GM18511 (cell line): ENCODE results near the gene PSMG4.

Experiments used
- ATAC-seq: cut with Tn5 transposase; IDR thresholded peaks from one replicate; pipeline ENCODE4 v1.9.1; 2021; ENCODE audit warnings: mild to moderate bottlenecking, moderate library complexity; ENCODE audit not compliant: unreplicated experiment

The PSMG4 gene

GRCh38 chr6:3250231-3250675, 8.5 kb upstream of the PSMG4 start:
- no peak for ATAC-seq

- ATAC-seq, result peak; percentile 89
These were observed 7.1 kb upstream of the PSMG4 start for GRCh38 chr6:3251462-3252314.

GRCh38 chr6:3252369-3252768, 6.4 kb upstream of the PSMG4 start:
- ATAC-seq, result no peak

GRCh38 chr6:3252861-3253596, 5.7 kb upstream of the PSMG4 start:
- ATAC-seq, result no peak

DNA sequence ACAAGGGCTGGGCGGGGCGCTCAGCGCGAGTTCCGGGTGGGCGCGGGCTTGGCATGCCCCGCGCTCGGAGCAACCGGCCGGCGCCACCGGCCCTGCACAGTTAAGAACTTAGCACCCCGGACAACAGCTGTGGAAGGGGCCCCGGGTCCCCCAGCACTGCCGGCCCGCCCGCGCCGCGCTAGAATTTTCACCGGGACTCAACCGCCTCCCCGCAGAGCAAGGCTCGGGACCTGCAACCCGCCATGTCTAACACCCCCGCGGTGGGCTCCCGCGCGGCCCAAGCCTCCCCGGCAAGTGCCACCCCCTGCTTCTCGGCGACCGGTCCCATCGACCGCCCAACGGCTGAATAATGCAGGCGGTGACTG, 5.2 kb upstream of the PSMG4 start:
- ATAC-seq, result no peak

- no peak for ATAC-seq
These were observed 546 bp upstream of the PSMG4 start for GRCh38 chr6:3258201-3258600.

- peak; percentile 43 for ATAC-seq
These were observed 778 bp downstream of the PSMG4 start for GRCh38 chr6:3259491-3259958.

DNA sequence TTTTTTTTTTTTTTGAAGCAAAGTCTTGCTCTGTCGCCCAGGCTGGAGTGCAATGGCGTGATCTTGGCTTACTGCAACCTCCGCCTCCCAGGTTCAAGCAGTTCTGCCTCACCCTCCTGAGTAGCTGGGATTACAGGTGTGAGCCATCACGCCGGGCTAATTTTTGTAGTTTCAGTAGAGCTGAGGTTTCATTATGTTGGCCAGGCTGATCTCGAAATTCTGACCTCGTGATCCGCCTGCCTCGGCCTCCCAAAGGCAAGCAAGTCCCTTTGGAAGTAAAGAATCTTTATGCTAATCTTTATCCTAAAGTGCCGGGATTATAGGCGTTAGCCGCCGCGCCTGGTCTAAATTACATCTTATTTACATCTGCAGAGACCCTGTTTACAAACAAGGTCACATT, 1.5 kb downstream of the PSMG4 start:
- ATAC-seq, result no peak

GRCh38 chr6:3260772-3261517, 2.2 kb downstream of the PSMG4 start:
- ATAC-seq, result no peak

- no peak for ATAC-seq
These were observed 2.7 kb downstream of the PSMG4 start for GRCh38 chr6:3261518-3261820.

GRCh38 chr6:3261921-3262320, 3.2 kb downstream of the PSMG4 start:
- no peak for ATAC-seq

DNA sequence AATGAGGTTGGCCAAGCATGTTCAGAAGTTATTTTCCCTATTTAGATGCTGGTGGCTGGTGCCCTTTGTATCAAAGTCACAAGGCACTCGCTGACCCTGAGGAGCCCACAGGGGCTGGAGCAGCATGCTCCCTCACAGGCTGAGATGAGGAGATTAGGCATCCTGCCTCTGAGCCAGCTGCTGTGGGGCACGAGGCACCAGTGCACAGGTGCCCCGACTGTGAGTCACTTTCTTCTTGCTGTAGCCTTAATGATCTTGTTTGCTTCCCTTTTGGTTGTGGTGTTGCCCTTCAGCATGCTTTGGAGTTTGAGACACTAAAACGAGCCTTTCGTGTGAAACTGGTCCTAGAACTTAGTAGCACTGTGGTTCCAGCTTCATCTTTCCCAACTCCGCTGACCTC, 4.3 kb downstream of the PSMG4 start:
- ATAC-seq, result no peak

DNA sequence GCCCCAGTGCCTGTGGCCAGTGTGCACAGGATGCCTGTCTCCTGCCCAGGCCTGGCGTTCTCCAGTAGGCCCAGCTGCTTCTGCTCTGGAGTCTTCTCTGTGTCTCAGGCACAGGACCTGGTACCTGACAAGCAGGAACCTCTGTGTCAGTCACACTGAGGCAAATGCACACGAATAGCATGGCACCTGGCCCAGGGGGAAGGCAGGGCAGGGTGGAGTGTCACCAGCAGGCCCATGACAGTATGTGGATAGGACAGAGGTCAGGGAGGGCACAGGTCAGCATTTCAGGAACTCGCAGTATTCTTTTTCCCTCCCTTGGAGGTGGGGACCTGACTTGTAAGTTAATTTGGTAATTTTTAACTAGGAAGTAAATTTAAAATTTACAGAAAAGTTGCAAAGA, 5.6 kb downstream of the PSMG4 start:
- ATAC-seq, result no peak

GRCh38 chr6:3265671-3266070, 6.9 kb downstream of the PSMG4 start:
- ATAC-seq, result no peak

- ATAC-seq, result no peak
These were observed 7.4 kb downstream of the PSMG4 start for GRCh38 chr6:3266170-3266569.

DNA sequence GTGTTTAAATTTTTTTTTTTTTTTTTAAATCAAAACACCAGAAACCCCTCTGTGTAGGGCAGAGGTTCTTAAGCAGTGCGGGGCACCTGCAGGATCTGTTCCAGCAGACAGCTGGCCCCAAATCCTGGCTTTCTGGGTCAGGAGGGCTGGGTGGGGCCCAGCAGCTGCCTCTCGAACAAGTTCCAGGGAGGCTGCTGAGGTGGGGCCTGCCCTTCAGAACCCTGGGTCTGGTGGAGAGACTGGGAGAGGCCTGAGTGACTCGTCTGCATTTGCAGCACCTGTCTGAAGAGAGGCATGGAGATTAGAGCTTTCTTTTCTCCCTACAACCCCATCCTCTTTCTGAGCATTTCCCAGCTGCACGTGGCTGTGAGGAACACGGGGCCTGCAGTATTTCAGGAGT, 8.4 kb downstream of the PSMG4 start:
- no peak for ATAC-seq

DNA sequence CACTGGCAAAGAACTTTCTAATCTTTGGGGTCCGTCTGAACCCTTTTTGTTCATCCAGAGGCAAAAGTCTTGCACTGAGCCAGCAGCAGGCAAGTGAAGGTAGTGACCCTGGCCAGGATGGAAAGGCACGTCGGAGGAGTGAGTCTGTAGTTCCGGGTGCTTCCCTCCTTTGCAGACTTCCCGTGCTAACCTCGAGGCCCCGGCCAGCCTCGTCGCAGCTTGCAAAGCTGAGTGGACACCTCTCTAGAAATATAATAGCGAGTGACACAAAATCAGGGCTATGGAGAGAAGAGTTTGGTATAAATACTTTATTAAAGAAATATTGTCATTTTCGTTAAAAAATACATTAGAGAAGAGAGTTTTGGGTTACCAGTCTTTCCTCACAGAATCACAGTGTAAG, 9.9 kb downstream of the PSMG4 start:
- ATAC-seq, result no peak

GRCh38 chr6:3269281-3269975, 10.7 kb downstream of the PSMG4 start:
- no peak for ATAC-seq

- no peak for ATAC-seq
These were observed 11.5 kb downstream of the PSMG4 start for GRCh38 chr6:3270258-3270657.

GRCh38 chr6:3271756-3272155, 13.0 kb downstream of the PSMG4 start:
- no peak for ATAC-seq

DNA sequence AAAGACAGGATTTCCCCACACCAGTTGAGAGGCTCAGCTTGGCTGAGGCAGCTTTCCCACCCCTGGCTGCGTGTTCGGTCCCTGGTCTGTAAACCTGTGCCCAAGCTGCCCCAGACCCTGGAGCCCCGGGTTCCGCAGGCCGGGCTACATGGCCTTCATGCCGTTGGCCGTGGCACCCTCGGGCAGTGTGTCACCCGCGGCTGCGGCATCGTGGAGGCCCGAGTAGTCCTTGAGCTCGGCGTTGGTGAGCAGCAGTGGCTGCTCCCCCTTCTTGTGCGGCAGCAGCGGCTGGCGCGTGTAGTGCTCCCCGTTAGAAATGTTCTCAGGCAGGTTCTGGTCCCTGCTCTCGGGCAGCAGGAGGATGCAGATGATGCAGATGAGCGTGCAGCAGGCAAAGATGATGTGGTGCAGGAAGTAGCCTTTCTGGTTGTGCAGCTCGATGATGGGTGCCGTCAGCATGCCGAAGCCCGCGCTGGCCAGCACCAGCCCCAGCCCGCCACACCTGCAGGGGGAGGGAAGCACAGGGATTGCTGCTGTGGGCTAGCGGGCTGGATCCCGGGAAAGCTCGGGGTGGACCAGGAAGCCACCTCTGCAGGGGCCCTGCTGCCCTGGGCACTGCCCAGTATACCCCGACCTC, 14.3 kb downstream of the PSMG4 start:
- ATAC-seq, result no peak
